Anterior cingulate cortex (tissue), 58 donors: ENCODE measurements around the gene RBM12.

Source experiments
- DNase-seq, 58 donors: peaks; one replicate each; lab custom pipeline; 2025; lab: John Stamatoyannopoulos, UW

RBM12 gene

GRCh38 chr20:35660122-35660937 lies 4.4 kb downstream of the RBM12 start:
- no peak for DNase-seq

GRCh38 chr20:35657271-35657670 lies 7.4 kb downstream of the RBM12 start:
- DNase-seq, result no peak

DNA sequence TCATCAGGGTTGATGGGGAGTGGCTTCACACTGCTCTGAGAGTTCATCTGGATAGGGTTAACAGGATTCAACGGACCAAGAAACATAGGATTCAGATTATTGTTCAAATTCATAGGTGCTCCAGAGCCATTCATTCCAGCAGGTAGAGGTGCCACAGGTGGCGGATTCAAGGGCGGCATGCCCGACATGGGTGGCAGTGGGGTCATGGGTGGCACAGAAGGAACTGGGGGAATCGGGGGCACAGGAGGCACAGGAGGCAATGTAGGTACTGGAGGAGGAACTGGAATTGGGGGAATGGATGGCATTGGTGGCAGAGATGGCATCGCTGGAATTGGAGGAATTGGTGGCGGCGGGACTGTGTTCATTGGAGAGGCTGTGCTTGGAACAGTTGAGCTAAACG lies 10.3 kb downstream of the RBM12 start:
- DNase-seq, result no peak

GRCh38 chr20:35653893-35654292 lies 10.8 kb downstream of the RBM12 start:
- DNase-seq, result no peak

- no peak for DNase-seq
Observed at GRCh38 chr20:35653430-35653734, 11.3 kb downstream of the RBM12 start.

DNA sequence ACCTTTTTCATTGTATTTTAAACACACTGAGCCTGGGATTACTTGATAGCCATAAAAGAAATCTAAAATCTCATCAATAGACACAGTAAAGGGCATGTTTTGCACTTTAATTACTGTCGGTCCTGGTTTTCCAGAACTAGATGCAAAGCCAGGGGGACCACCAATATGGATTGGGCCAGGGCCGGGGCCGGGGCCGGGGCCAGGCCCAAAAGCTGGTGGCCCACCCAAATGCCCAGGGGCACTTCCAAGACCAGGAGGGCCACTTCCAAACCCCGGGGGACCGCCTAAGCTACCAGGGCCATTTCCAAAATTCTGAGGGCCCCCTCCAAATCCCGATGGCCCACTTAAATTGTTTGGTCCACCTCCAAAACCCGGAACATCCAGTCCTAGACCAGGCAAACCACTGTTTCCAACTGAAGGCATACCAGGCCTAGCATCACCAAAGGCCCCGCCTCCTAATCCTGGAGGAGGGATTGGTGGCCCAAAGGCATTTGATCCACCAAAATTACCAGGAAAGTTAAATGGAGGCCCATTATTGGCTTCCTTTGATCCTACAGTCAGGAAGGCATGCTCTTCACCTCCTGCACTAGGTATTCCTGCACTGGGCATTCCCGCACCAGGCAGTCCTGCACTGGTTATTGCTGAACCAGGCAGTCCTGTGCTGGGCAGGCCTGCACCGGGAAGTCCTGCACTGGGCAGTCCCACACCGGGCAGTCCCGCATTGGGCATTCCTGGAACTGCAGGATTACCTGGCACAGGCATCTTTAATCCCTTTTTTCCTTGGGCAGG lies 11.9 kb downstream of the RBM12 start:
- DNase-seq, result no peak

DNA sequence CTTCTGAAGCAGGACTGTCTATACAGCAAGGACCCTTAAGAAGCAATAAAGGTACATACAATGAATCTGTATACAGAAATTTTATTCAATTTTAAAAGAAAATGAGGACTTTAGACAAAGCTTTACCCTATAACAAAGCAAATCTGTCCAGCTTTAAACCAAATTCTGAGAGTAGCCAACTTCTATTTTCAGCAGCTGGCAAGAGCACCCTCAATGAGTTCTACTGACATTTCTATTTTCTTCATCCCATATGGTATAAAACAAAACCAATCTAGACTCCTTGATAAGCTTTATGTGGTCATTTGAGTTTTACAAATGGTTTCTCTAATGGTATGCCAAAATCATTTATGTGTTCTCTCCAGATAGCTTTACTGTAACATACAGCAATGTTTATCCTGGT lies 12.7 kb downstream of the RBM12 start:
- DNase-seq, result no peak

DNA sequence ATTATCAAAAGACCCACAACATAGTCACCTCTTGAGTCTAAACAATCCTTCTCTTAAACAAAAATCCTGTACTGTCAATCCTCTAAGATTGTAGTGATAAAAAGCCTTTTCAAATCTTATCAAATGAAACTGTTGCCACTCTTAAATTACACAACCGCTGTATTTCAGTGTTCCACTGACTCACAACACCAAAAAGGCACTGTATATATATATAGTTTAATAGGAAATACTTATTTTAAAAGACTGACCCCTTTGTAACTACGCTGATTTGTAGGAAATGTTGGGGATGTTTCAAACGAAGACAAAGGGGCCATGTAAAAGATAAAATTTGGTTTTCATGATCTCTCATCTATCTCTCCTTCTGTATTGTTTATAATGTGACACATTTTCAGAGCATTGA lies 14.1 kb downstream of the RBM12 start:
- DNase-seq, result no peak

DNA sequence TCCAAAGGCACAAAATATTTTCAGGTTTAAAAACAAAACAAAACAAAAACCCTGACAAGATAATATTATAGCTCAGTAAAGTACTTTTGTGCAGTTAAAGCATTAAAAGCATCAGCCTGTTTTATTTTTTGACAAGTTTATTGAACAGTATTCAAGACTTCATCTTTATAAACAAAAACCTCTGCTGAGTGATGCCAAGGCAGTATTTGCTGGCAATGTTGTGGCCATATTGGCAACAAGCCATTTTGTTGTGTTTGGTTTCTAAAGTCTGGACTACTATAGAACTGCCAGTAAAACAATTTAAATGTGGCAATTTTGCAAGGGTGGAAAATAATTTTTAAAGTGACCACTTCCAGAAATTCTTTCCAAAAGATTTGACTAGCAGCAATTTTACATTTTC lies 15.9 kb downstream of the RBM12 start:
- DNase-seq, result peak in 2 of 58 donors; percentile 7 to 20

DNA sequence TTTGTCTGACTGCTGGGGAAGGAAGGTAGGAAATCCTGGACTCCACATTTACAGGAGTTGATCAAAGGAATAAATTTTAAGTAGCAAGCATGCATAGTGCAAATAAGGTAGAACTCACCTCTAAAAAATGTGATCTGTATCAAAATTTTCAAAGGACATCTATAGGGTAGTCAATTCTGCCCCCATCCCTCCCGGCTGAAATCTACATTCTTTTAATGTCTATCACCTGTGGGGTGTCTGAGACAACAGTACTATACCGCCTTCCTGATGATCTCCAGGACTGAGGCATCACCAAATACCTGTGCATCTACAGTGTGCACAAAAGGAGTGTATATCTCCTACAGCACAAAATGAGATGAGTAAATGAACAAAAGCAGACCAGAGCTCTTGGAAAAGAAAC lies 19.9 kb downstream of the RBM12 start:
- DNase-seq, result no peak

GRCh38 chr20:35643045-35643444 lies 21.7 kb downstream of the RBM12 start:
- no peak for DNase-seq

DNA sequence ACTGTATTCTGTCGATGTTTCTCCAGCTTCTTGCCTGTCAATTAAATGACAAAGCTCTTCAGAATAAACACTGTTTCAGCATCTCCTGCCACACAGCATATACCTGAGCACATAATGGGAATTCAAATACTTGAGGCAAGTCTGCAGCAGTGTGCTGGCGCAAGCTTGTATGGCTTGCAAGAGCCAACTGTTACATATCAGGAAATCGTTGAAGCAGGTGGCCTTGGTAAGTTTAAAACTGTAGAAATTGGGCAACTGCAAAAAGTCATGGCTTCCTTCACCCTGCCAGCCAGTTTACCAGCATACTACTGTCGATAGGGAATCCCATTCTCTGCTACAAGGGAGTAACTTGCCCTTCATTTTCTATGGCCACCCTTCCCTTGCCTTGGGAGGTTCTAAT lies 23.0 kb downstream of the RBM12 start:
- no peak for DNase-seq

DNA sequence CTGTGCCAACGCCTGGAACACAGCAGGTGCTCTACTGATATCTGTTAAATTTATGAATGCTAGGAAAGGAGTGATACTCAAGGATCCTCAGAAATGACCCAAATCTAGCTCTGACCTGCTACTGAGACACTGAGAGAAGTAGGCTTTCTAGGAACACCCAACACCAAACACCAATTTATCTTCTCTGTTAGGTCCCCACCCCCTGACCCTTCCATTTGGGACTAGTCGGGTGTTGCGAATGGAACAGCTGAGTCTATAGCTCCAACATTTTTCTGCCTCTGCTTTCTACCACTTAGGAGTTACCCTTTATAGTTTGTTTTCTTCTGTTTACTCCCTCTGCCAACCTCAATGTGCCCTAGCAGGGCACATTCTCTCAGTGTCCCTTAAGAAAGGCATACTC lies 24.0 kb downstream of the RBM12 start:
- no peak for DNase-seq

GRCh38 chr20:35638751-35639150 lies 25.9 kb downstream of the RBM12 start:
- no peak for DNase-seq

DNA sequence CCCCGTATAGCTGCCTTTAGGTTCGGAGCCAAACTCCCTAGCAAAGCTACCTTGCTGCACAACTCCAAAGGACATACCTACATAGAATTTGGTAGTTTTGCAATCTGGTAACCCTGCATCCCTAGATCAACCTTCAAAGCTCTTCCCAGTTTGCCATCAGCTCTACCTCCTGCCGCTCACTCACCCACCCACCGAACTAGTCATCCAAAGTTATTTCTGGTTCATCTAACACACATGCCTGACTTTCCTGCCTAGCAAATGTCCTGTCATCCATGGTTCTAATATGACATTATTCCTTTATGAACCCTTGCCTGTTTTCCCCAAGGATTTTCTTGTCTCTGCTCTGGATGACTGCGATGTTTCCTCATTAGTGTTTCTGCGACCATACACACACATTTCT lies 27.4 kb downstream of the RBM12 start:
- DNase-seq, result no peak

DNA sequence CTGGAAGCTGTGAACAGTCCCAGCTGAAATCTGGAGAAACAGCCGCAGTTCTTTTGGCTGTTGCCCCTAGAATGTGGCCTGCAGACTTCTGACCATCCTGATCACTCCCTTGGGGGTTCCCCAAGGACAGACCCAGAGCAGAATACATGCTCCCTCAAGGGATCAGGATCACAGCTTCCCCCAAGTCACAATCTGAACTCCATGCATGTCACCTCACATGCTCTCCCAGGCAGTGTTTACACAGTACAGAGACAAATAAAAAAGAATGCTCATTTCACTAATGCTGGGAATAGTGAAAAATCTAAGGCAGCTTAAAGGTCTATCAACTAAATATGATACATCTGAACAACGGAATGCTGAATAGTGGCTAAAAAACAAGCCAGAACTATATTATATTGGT lies 28.6 kb downstream of the RBM12 start:
- DNase-seq, result no peak

GRCh38 chr20:35635652-35636051 lies 29.0 kb downstream of the RBM12 start:
- no peak for DNase-seq

DNA sequence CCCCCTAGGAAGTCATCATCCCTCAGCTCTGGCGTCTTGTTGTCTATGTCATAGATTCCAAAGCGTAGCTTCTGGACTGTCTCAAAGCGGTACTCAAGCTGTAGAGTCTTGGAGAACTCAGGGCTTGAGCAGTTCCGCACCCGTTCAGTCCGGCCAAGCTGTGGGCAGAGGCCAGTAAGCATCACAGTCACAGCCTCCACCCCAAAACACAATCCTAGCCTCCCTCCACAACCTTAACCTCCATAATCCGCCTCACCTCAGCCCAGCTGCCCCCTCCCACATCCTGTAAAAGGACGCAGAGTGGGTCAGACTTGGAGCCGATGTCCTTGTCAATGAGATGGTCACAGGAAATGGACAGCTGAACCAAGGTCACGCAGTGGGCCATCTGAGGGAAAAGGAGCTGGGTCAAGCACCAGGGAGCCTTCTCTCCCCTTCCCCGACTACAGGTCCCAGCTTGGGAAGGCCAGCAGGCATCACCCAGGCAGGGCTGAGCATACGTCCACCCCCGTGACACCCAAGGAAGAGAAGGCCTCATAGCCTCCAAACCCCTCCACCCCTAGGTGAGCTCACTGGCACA lies 32.1 kb downstream of the RBM12 start:
- DNase-seq, result no peak

- DNase-seq, result no peak
Observed at GRCh38 chr20:35630636-35631035, 34.1 kb downstream of the RBM12 start.

DNA sequence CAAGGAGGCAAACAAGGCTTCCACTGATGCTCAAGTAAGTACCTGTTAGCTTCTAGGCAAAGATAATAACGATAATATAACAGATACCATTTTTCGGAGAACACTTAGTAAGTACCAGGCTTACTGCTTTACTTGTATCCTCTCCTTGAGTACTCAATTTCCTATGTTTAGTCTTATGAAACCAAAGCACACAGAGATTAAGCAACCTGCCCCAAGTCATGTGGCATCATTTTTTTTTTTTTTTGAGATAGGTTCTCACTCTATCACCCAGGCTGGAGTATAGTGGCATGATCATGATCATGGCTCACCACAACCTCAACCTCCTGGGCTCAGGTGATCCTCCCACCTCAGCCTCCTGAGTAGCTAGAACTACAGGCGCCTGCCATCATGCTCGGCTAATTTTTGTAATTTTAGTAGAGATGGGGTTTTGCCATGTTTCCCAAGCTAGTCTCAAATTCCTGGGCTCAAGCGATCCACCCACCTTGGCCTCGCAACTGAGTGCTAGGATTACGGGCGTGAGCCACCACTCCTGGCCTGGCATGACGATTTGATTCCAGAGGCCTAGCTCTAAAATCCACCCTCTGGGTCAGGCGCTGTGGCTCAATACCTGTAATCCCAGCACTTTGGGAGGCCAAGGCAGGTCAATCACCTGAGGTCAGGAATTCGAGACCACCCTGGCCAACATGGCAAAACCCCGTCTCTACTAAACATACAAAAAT lies 35.1 kb downstream of the RBM12 start:
- DNase-seq, result no peak

DNA sequence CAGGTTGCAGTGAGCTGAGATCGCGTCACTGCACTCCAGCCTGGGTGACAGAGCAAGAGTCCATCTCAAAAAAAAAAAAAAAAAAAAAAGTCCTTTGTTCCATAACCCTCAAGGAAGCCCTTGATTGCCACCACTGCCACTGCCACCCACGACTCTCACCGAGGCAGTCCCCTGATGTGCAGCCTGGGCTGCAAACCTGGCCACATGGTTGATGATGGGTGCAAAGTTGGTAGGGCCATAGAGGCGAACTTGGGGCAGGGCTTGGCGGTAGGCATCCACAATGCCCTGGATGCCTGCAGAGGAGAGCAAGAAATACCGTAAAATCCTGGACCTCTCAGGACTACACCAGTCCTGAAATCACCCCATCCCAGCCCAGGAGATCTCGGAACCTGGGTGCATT lies 37.6 kb downstream of the RBM12 start:
- DNase-seq, result no peak
